Astrocyte (in vitro differentiated cells and primary cell): ENCODE data around the gene PLEKHG1.

ENCODE experiments used
- EZH2 ChIP-seq: IDR thresholded peaks from 2 replicates; pipeline ENCODE4 v1.6.1; 2012; ENCODE audit warnings: mild to moderate bottlenecking, low read length, inconsistent platforms; ENCODE audit not compliant: insufficient read depth
- TF ChIP-seq, protein P1 (sequence below): IDR thresholded peaks from 2 replicates; pipeline ENCODE4 v1.5.1; 2011; ENCODE audit warnings: low read depth, mild to moderate bottlenecking, inconsistent platforms, low read length, moderate library complexity; ENCODE audit not compliant: insufficient read depth

DNA sequence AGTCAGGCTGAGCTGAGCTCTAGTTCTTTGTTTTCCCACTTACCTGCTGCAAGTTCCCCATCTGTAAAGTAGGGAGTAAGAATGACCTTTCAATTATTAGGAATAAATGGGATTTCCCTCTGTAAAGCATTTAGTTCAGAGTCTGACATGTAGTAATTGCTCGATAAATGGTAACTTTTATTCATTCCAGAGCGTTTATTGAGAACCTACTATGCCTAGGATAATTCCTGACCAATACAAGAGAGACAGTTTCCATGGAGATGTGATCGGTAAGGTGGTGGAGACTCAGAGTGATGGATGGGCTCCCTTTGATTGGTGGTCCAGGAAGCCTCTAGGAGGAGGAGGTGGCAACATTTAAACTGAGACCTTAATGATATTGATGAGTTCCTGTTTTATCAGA lies 5.6 kb downstream of the PLEKHG1 start:
- TF ChIP-seq, protein P1, sequence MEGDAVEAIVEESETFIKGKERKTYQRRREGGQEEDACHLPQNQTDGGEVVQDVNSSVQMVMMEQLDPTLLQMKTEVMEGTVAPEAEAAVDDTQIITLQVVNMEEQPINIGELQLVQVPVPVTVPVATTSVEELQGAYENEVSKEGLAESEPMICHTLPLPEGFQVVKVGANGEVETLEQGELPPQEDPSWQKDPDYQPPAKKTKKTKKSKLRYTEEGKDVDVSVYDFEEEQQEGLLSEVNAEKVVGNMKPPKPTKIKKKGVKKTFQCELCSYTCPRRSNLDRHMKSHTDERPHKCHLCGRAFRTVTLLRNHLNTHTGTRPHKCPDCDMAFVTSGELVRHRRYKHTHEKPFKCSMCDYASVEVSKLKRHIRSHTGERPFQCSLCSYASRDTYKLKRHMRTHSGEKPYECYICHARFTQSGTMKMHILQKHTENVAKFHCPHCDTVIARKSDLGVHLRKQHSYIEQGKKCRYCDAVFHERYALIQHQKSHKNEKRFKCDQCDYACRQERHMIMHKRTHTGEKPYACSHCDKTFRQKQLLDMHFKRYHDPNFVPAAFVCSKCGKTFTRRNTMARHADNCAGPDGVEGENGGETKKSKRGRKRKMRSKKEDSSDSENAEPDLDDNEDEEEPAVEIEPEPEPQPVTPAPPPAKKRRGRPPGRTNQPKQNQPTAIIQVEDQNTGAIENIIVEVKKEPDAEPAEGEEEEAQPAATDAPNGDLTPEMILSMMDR, result no peak
- TF ChIP-seq EZH2, result no peak
